Endothelial cell (in vitro differentiated cells): ENCODE measurements around the gene SNX5. TPM values are rescaled to one million over a fixed set of nuclear protein-coding genes. Genes with fewer than 3 reads are reported as not detected.

Experiments
- DNase-seq: peaks from one replicate; pipeline ENCODE4 v3.0.0; 2021; ENCODE audit warnings: low spot score
- H3K27ac Mint-ChIP-seq: one replicate; pipeline ENCODE4 v1.8.0; 2021; ENCODE audit warnings: mixed read lengths, inconsistent platforms; ENCODE audit not compliant: unreplicated experiment
- H3K27me3 Mint-ChIP-seq: one replicate; pipeline ENCODE4 v1.8.0; 2021; ENCODE audit warnings: mild to moderate bottlenecking, moderate library complexity, mixed read lengths, inconsistent platforms; ENCODE audit not compliant: unreplicated experiment
- H3K36me3 Mint-ChIP-seq: one replicate; pipeline ENCODE4 v1.8.0; 2021; ENCODE audit warnings: mild to moderate bottlenecking, low read depth, mixed read lengths, inconsistent platforms; ENCODE audit not compliant: unreplicated experiment
- H3K4me1 Mint-ChIP-seq: one replicate; pipeline ENCODE4 v1.8.0; 2021; ENCODE audit warnings: mild to moderate bottlenecking, mixed read lengths, inconsistent platforms; ENCODE audit not compliant: unreplicated experiment
- H3K4me3 Mint-ChIP-seq: one replicate; pipeline ENCODE4 v1.8.0; 2021; ENCODE audit warnings: mild to moderate bottlenecking, mixed read lengths, inconsistent platforms; ENCODE audit not compliant: unreplicated experiment
- H3K9me3 Mint-ChIP-seq: one replicate; pipeline ENCODE4 v1.8.0; 2021; ENCODE audit warnings: mixed read lengths, inconsistent platforms; ENCODE audit not compliant: unreplicated experiment
- long read RNA-seq: library from polyadenylated mRNA; unstranded; transcript quantifications from one replicate; pipeline ENCODE4 v2.0.0, GENCODE V29; 2020; ENCODE audit not compliant: unreplicated experiment
- total RNA-seq: library from RNA; stranded (reverse); fragmentation: NEBNext Ultra II Directional; extraction: Animal tissue kit (Norgen Biotek cat#: 25700); gene quantifications from one replicate; pipeline ENCODE4 v1.2.1, GENCODE V29; 2021; ENCODE audit not compliant: unreplicated experiment
- TF ChIP-seq, protein P1 (sequence below): fragments of 200-600 bp; sonication (generic); IDR thresholded peaks from one replicate; pipeline ENCODE4 v1.5.0; 2021; ENCODE audit warnings: antibody characterized with exemption; ENCODE audit not compliant: unreplicated experiment

The SNX5 gene
- total RNA-seq: 61.7 TPM
- long read RNA-seq, transcript SNX5-202 (14 exons, 2,288 nt): minor isoform, 10 of 31 reads
- long read RNA-seq, transcript SNX5-201 (13 exons, 2,270 nt): major isoform, 12 of 31 reads
- long read RNA-seq, partial matches to known transcripts: 2 of 31 reads
- long read RNA-seq, other reads (novel, unspliced or antisense): 4 of 31 reads

DNA sequence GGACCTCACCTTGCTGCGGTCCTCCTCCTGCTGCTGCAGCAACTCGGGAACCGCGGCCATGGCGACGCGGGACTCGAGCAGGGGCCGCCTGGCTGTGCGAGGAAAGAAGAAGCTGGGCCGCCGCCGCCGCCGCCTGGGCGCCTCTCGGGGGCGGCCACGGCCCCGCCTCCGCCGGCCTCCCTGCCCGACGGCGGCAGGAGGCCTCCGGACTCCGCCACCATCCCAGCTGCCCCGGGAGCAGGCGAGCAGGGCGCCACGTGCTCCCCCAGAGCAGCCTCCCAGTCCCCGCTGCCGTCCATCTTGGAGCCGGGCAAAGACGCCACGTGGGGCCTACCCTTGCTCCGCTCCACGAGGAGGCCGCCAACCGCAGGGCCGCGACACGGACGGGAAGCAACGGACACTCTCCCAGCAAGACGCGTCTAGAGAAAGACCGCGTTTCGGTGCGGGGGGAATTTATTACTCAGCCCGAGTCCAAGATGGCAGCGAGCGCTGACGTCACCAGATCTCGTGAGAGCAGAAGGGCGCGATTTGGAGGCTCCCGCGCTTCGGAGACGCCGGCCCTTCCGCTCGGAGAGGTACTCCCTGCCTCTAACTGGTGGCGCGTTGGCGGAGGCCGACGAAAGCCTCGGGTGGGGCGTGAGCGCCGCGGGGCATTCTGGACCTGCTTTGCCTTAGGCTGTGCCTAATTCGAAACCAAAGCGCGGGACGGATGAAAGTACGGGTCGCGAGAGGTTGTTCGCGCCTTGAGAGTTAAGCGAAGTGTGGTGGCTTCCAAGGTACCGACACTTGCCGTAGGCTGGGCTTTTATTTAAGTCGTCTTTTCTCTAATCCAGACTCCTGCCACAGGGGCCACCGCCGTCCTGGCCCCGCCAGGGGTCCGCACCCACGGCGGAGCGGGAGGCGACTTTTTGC lies at the start of gene SNX5, which contains the start of gene MGME1:
TSS of gene SNX5 (minus strand) at position 429 of the 912 bp plus-strand sequence. CDS start at position 60, 369 bp downstream.
TSS of gene MGME1 (plus strand) at position 653 of the 912 bp plus-strand sequence. CDS start 842 bp downstream, outside the sequence.
- H3K4me3 Mint-ChIP-seq: peak within 1 kb of the TSS; percentile 95
- H3K27ac Mint-ChIP-seq: peak within 1 kb of the TSS; percentile 95
- peaks cover 57% of the 10 kb centered on the region for H3K4me1 Mint-ChIP-seq
- TF ChIP-seq, protein P1, sequence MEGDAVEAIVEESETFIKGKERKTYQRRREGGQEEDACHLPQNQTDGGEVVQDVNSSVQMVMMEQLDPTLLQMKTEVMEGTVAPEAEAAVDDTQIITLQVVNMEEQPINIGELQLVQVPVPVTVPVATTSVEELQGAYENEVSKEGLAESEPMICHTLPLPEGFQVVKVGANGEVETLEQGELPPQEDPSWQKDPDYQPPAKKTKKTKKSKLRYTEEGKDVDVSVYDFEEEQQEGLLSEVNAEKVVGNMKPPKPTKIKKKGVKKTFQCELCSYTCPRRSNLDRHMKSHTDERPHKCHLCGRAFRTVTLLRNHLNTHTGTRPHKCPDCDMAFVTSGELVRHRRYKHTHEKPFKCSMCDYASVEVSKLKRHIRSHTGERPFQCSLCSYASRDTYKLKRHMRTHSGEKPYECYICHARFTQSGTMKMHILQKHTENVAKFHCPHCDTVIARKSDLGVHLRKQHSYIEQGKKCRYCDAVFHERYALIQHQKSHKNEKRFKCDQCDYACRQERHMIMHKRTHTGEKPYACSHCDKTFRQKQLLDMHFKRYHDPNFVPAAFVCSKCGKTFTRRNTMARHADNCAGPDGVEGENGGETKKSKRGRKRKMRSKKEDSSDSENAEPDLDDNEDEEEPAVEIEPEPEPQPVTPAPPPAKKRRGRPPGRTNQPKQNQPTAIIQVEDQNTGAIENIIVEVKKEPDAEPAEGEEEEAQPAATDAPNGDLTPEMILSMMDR: no peak
- peaks cover 5% of the 10 kb centered on the region for H3K27me3 Mint-ChIP-seq
- H3K36me3 Mint-ChIP-seq: peaks cover 5% of the 10 kb centered on the region
- peak; percentile 98 for DNase-seq
- no peaks in the 10 kb centered on the region for H3K9me3 Mint-ChIP-seq

DNA sequence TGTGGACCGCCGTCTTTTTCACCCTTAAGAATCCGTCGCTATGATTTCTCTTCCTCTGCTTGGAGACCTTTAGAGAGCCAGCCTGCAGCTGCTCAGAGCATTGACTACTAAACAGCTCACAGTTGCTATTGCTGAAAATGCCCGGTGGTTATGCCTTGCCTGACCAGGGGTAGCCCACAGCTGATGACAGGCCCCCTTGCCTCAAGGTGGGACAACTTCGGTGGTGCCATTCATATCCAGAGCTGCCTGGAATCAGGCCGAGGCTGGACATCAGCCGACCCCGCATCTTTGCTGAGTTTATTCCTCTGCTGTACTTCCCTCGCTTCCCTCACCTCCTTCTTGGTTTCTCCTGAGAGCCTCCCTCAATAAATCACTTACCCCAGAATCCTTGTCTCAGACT lies 49.5 kb upstream of the SNX5 start:
- Mint-ChIP-seq H3K4me3 (no peak overlapping the region), H3K36me3 (no peaks in the 10 kb centered on the region), H3K4me1 (no peaks in the 10 kb centered on the region), H3K27me3 (no peaks in the 10 kb centered on the region), H3K27ac (no peak overlapping the region), H3K9me3 (no peaks in the 10 kb centered on the region)
- DNase-seq: no peak
- TF ChIP-seq, protein P1: no peak

DNA sequence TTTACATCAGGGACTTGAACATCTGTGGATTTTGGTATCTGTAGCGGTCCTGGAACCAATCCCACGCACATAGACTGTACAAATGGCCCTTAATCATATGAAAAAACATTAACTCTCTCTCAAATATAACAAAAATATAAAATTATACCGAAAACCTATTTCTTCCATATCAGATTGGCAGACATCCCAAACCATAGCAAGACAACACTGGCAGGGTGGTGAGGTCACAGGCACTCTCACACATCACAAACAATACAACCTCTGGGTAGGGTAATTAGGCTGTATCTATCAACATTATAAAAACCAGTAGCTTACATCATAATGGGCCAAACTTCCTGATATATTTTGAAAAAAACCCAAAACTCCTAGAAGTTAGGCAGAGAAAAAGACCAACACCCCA lies 48.2 kb upstream of the SNX5 start:
- Mint-ChIP-seq H3K4me3 (no peak overlapping the region), H3K9me3 (no peaks in the 10 kb centered on the region), H3K4me1 (peaks cover 3% of the 10 kb centered on the region), H3K27me3 (no peaks in the 10 kb centered on the region), H3K36me3 (no peaks in the 10 kb centered on the region), H3K27ac (no peak overlapping the region)
- TF ChIP-seq, protein P1: no peak
- no peak for DNase-seq

DNA sequence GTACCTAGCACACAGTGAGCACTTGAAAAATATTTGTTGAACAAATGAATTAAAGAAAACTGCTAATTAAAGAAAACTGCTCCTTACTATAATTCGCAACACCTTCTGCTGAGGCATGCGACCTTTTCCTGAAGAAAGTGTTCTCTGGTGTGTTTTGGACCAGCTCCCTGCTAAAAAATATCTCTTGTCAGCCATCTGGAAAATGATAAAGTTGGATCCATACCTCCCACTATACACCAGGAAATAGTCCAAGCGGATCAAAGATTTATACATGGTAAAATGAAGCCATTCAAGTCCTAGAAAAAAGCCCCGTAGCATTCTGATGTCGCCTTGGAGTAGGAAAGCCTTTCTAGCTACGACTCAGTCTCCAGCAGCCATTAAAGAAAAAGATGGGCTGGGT lies 45.8 kb upstream of the SNX5 start:
- H3K36me3 Mint-ChIP-seq: no peaks in the 10 kb centered on the region
- TF ChIP-seq, protein P1: no peak
- no peak overlapping the region for H3K4me3 Mint-ChIP-seq
- H3K27me3 Mint-ChIP-seq: no peaks in the 10 kb centered on the region
- no peak overlapping the region for H3K27ac Mint-ChIP-seq
- no peaks in the 10 kb centered on the region for H3K9me3 Mint-ChIP-seq
- peaks cover 5% of the 10 kb centered on the region for H3K4me1 Mint-ChIP-seq
- no peak for DNase-seq

DNA sequence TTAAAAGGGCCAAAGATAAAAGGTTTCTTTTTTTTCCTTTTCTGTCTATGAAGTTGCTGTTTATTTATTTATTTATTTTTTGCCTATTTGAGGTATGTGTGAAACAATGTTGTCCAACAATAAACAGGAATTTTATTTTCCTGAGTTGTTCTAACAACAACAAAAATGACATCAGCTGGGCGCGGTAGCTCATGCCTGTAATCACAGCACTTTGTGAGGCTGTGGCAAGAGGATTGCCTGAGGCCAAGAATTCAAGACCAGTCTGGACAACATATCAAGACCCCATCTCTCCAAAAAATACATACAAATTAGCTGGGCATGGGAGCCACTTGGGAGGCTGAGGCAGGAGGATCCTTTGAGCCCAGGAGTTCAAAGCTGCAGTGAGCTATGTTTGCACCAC lies 44.3 kb upstream of the SNX5 start:
- no peak overlapping the region for H3K27ac Mint-ChIP-seq
- no peaks in the 10 kb centered on the region for H3K9me3 Mint-ChIP-seq
- TF ChIP-seq, protein P1: no peak
- no peaks in the 10 kb centered on the region for H3K27me3 Mint-ChIP-seq
- peaks cover 5% of the 10 kb centered on the region for H3K4me1 Mint-ChIP-seq
- no peak for DNase-seq
- no peaks in the 10 kb centered on the region for H3K36me3 Mint-ChIP-seq
- H3K4me3 Mint-ChIP-seq: no peak overlapping the region
